Neural progenitor cell (in vitro differentiated cells): ENCODE results near the gene ANKRD28.

Source experiments
- EZH2 ChIP-seq: fragments of 200-600 bp; sonication (generic); IDR thresholded peaks from 2 replicates; pipeline ENCODE4 v1.6.1; 2017; ENCODE audit warnings: antibody characterized with exemption, mild to moderate bottlenecking, moderate library complexity
- TF ChIP-seq, protein P1 (sequence below): fragments of 200-600 bp; sonication (generic); IDR thresholded peaks from 2 replicates; pipeline ENCODE4 v1.5.1; 2017; ENCODE audit warnings: antibody characterized with exemption, mild to moderate bottlenecking

DNA sequence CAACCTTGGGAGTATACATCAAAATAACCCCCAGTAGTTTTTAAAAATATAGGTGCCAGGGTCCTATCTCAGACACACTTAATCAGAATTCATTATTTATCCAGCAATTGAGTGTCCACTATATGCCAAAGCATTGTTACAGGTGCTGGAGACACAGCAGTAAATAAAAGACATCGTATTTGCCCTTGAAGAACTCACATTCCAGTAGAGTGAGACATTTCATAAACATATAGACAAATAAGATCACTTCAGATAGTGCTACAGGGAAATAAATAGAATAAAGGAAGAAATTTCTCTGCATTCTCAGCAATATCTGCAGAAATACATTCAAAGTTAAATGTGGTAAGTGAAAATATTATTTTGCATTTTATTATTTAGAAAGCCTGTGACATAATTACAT, 34.1 kb upstream of the ANKRD28 start:
- TF ChIP-seq EZH2, result no peak
- TF ChIP-seq, protein P1, sequence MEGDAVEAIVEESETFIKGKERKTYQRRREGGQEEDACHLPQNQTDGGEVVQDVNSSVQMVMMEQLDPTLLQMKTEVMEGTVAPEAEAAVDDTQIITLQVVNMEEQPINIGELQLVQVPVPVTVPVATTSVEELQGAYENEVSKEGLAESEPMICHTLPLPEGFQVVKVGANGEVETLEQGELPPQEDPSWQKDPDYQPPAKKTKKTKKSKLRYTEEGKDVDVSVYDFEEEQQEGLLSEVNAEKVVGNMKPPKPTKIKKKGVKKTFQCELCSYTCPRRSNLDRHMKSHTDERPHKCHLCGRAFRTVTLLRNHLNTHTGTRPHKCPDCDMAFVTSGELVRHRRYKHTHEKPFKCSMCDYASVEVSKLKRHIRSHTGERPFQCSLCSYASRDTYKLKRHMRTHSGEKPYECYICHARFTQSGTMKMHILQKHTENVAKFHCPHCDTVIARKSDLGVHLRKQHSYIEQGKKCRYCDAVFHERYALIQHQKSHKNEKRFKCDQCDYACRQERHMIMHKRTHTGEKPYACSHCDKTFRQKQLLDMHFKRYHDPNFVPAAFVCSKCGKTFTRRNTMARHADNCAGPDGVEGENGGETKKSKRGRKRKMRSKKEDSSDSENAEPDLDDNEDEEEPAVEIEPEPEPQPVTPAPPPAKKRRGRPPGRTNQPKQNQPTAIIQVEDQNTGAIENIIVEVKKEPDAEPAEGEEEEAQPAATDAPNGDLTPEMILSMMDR, result no peak
